ENCODE measurements around the gene UBAC2.

UBAC2 gene

DNA sequence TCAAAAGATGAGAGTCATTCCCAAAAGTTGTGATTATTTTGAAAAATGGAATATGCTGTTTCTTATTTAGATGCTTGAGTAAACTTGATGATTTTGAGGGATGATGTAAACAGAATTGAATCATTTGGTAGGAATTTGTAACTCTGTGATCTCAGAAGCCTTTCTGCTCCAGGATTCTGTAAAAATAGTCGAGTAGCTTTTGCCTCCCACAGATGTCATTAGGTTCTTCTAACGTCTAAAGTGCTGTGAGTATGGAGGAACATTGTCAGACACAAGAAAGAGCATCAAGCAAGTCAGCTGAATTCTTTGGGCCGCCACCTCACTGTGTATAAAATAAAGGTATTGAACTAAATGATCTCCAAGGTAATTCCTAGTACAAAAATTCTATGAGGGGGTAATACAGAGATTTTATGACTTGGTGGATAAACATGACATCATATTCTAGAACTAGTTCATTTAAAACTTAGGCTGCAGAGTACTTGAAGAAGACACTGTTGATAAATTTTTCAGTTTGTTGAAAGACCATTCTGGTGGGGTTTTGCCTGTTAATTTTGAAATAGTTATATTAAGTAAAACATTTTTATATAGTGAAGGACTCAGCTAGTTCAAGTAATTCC lies 107.9 kb downstream of the UBAC2 start:
- TF ChIP-seq, protein P1, sequence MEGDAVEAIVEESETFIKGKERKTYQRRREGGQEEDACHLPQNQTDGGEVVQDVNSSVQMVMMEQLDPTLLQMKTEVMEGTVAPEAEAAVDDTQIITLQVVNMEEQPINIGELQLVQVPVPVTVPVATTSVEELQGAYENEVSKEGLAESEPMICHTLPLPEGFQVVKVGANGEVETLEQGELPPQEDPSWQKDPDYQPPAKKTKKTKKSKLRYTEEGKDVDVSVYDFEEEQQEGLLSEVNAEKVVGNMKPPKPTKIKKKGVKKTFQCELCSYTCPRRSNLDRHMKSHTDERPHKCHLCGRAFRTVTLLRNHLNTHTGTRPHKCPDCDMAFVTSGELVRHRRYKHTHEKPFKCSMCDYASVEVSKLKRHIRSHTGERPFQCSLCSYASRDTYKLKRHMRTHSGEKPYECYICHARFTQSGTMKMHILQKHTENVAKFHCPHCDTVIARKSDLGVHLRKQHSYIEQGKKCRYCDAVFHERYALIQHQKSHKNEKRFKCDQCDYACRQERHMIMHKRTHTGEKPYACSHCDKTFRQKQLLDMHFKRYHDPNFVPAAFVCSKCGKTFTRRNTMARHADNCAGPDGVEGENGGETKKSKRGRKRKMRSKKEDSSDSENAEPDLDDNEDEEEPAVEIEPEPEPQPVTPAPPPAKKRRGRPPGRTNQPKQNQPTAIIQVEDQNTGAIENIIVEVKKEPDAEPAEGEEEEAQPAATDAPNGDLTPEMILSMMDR (IDR thresholded peaks at IDR 0.05; ENCODE audit: low read length, missing control alignments), result no peak
- H3K4me3 ChIP-seq (replicated peaks; ENCODE audit: low read depth, low read length), result no peak overlapping the region
- peak; percentile 68 for DNase-seq (ENCODE audit: low read depth)

DNA sequence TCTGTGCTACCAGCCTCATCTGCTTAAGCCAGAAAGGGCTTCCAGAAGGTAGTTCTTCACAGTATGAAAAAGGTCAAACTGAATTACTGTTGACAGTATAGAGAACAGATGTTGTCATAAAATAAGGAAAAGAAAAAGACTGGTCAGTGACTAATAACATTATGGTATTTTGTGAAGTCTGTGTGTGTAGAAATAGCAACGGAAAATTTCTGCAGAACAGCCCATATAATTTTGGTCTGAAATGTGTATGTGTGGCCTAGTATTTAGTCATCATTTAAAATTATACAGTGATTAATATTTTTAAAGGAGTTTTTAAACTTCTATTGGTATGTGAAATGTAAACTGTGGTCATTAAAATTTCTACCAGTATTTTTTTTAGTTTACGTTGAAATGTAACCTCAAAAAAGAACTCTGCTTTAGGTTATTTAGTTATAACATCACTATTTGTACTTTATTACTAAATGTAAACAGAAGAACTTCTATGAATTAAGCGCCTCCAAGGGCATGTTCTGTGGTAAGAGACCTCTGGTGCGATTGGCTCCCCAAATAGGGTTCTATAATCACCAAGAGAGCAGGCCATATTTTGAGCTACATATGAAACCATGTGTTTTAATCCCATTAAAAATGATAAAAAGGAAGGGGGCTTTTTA lies 109.9 kb downstream of the UBAC2 start:
- no peak overlapping the region for H3K4me3 ChIP-seq (replicated peaks; ENCODE audit: low read depth, low read length)
- peak; percentile 49 for DNase-seq (ENCODE audit: low read depth)
- TF ChIP-seq, protein P1 (IDR thresholded peaks at IDR 0.05; ENCODE audit: low read length, missing control alignments), result no peak

DNA sequence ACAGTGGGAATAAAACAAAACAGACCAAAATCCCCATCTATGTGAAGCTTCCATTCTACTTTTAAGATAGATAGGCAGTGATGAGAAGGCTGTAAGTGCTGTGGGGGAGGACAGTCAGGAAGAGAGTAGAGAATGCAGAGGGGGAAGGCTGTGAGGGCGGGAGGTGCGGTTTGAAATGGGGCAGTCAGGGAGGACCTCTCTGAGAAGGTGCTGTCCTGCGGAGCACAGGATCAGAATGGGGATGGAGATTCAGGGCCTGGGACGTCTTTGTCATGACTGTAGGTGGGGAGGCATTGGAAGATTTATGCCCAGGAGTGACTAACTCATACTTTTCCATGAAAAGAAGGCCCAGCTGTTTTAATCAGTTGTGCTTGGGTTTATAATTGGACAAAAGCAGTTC lies 110.5 kb downstream of the UBAC2 start:
- TF ChIP-seq, protein P1 (IDR thresholded peaks at IDR 0.05; ENCODE audit: low read length, missing control alignments), result no peak
- no peak for DNase-seq (ENCODE audit: low read depth)
- H3K4me3 ChIP-seq (replicated peaks; ENCODE audit: low read depth, low read length), result no peak overlapping the region

DNA sequence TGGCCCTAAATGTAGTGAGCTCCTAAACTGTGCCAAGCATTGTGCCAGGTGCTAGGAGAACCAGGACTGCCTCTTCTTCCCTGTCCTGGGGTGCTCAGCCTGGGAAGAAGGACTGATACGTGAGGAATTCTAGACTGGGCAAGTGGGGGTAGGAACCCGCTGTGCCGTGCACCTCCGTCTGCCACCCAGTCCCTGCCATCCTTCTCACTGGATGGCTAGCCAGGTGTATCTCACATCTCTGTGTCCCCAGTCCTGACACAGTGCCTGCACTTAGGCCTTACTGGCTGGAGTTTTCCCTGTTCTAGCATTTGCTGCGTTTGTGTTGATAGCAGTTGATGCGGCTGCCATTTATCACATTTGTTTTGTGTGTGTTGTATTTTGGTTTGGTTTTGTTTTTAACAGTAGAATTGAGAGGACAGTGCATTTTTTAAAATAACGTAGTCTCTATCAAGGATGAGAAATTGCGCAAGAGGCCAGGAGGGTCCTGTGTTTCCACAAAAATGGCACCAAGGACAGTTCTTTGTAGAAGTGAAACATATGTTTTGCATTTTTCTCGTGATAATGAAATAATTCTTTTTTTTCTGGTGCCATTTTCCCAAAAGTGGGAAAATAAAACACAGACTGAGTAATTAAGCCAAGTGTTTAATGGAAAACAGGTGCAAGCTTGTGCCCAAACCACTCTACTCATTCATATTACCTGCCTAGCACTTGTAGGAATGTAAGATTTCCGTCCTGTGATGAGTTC lies 111.3 kb downstream of the UBAC2 start:
- TF ChIP-seq, protein P1 (IDR thresholded peaks at IDR 0.05; ENCODE audit: low read length, missing control alignments), result no peak
- no peak for DNase-seq (ENCODE audit: low read depth)
- H3K4me3 ChIP-seq (replicated peaks; ENCODE audit: low read depth, low read length), result no peak overlapping the region

GRCh38 chr13:99312493-99312883 lies 111.8 kb downstream of the UBAC2 start:
- TF ChIP-seq, protein P1 (IDR thresholded peaks at IDR 0.05; ENCODE audit: low read length, missing control alignments), result no peak
- peak; percentile 72 for DNase-seq (ENCODE audit: low read depth)
- no peak overlapping the region for H3K4me3 ChIP-seq (replicated peaks; ENCODE audit: low read depth, low read length)

DNA sequence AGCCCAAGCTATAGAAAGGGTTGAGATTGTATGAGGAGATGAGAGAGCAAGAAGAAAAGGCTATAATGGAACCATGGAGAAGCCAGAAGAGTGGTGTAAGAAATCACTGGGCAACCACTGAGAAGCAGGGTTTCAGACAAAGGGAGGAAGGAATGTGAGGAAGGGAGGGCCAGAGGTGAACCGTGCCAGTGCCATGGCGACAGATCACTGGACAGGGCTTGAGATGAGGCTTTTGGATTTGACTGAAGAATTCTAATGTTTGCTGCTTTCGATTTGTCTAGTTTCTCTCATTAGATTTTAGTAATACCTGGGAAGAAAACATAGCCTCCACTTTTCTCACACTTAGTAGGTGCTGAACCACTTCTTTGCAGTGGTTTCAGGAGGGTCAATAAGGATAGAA lies 112.8 kb downstream of the UBAC2 start:
- no peak overlapping the region for H3K4me3 ChIP-seq (replicated peaks; ENCODE audit: low read depth, low read length)
- TF ChIP-seq, protein P1 (IDR thresholded peaks at IDR 0.05; ENCODE audit: low read length, missing control alignments), result no peak
- peak; percentile 36 for DNase-seq (ENCODE audit: low read depth)
